HK-2 (cell line): Measurements from ENCODE around the gene TNPO3.
"Not testable (repeated sequence)": the region's sequence is repeated elsewhere in the genome, so short reads cannot be mapped to it uniquely, and the experiment has no call there.

Source experiments
- DNase-seq: peaks from one replicate; pipeline ENCODE4 v3.0.0-alpha.2; 2018; ENCODE audit not compliant: unreplicated experiment

TNPO3 gene

GRCh38 chr7:128961030-128961659 lies 93.8 kb downstream of the TNPO3 start:
- no peak for DNase-seq

- no peak for DNase-seq
Observed at GRCh38 chr7:128959296-128959695, 95.6 kb downstream of the TNPO3 start.

GRCh38 chr7:128955981-128956380 lies 98.9 kb downstream of the TNPO3 start:
- DNase-seq = no peak

GRCh38 chr7:128954830-128955802 lies 99.8 kb downstream of the TNPO3 start:
- DNase-seq = no peak

GRCh38 chr7:128954150-128954549 lies 100.8 kb downstream of the TNPO3 start:
- no peak for DNase-seq

- no peak for DNase-seq
Observed at GRCh38 chr7:128951296-128951695, 103.6 kb downstream of the TNPO3 start.

GRCh38 chr7:128948976-128949760 lies 105.7 kb downstream of the TNPO3 start:
- DNase-seq = no peak

- DNase-seq = no peak
Observed at GRCh38 chr7:128948312-128948973, 106.5 kb downstream of the TNPO3 start.

- DNase-seq = no peak
Observed at GRCh38 chr7:128947854-128948253, 107.1 kb downstream of the TNPO3 start.

GRCh38 chr7:128946936-128947830 lies 107.7 kb downstream of the TNPO3 start:
- no peak for DNase-seq

GRCh38 chr7:128945668-128946366 lies 109.1 kb downstream of the TNPO3 start:
- no peak for DNase-seq

GRCh38 chr7:128944487-128945236 lies 110.2 kb downstream of the TNPO3 start:
- no peak for DNase-seq

GRCh38 chr7:128943251-128943650 lies 111.7 kb downstream of the TNPO3 start:
- not testable (repeated sequence) for DNase-seq

GRCh38 chr7:128941946-128942526 lies 112.9 kb downstream of the TNPO3 start:
- no peak for DNase-seq

- DNase-seq = no peak
Observed at GRCh38 chr7:128941323-128941890, 113.5 kb downstream of the TNPO3 start.

GRCh38 chr7:128940494-128941322 lies 114.2 kb downstream of the TNPO3 start:
- DNase-seq = no peak

- no peak for DNase-seq
Observed at GRCh38 chr7:128939861-128940410, 115.0 kb downstream of the TNPO3 start.
